WERI-Rb-1 (cell line): ENCODE results near the gene STH.
"Not testable (repeated sequence)": the region's sequence is repeated elsewhere in the genome, so short reads cannot be mapped to it uniquely, and the experiment has no call there.

Source experiments
- DNase-seq: peaks from one replicate; pipeline ENCODE4 v3.0.0-alpha.2; 2020
- H3K27ac ChIP-seq: fragments of 250-450 bp; sonication (Bioruptor Pico); 2 replicates; pipeline ENCODE4 v1.5.1; 2020; ENCODE audit warnings: mild to moderate bottlenecking, moderate library complexity
- H3K27me3 ChIP-seq: fragments of 250-450 bp; sonication (Bioruptor Pico); 2 replicates; pipeline ENCODE4 v1.5.1; 2021; ENCODE audit warnings: mild to moderate bottlenecking, low read depth, moderate library complexity; ENCODE audit not compliant: insufficient read depth, severe bottlenecking
- H3K36me3 ChIP-seq: fragments of 250-450 bp; sonication (Bioruptor Pico); 2 replicates; pipeline ENCODE4 v1.5.1; 2020; ENCODE audit warnings: mild to moderate bottlenecking, moderate library complexity
- H3K4me3 ChIP-seq: 2 replicates; pipeline ENCODE4 v1.5.1; 2011; ENCODE audit warnings: low read depth, mild to moderate bottlenecking, control low read depth, low read length
- H3K9me3 ChIP-seq: fragments of 250-450 bp; sonication (Bioruptor Pico); 2 replicates; pipeline ENCODE4 v1.5.1; 2021; ENCODE audit warnings: mild to moderate bottlenecking, moderate library complexity; ENCODE audit not compliant: severe bottlenecking
- TF ChIP-seq, protein P1 (sequence below): IDR thresholded peaks from 2 replicates; pipeline ENCODE4 v1.5.1; 2011; ENCODE audit warnings: low read depth, mild to moderate bottlenecking, control low read depth, inconsistent platforms, low read length

Gene STH

DNA sequence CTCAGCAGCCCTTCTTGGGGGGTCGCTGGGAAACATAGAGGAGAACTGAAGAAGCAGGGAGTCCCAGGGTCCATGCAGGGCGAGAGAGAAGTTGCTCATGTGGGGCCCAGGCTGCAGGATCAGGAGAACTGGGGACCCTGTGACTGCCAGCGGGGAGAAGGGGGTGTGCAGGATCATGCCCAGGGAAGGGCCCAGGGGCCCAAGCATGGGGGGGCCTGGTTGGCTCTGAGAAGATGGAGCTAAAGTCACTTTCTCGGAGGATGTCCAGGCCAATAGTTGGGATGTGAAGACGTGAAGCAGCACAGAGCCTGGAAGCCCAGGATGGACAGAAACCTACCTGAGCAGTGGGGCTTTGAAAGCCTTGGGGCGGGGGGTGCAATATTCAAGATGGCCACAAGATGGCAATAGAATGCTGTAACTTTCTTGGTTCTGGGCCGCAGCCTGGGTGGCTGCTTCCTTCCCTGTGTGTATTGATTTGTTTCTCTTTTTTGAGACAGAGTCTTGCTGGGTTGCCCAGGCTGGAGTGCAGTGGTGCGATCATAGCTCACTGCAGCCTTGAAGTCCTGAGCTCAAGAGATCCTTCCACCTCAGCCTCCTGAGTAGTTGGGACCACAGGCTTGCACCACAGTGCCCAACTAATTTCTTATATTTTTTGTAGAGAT, 3.4 kb downstream of the STH start:
- peak; percentile 72 for DNase-seq
- H3K4me3 ChIP-seq, result no peak overlapping the region
- TF ChIP-seq, protein P1, sequence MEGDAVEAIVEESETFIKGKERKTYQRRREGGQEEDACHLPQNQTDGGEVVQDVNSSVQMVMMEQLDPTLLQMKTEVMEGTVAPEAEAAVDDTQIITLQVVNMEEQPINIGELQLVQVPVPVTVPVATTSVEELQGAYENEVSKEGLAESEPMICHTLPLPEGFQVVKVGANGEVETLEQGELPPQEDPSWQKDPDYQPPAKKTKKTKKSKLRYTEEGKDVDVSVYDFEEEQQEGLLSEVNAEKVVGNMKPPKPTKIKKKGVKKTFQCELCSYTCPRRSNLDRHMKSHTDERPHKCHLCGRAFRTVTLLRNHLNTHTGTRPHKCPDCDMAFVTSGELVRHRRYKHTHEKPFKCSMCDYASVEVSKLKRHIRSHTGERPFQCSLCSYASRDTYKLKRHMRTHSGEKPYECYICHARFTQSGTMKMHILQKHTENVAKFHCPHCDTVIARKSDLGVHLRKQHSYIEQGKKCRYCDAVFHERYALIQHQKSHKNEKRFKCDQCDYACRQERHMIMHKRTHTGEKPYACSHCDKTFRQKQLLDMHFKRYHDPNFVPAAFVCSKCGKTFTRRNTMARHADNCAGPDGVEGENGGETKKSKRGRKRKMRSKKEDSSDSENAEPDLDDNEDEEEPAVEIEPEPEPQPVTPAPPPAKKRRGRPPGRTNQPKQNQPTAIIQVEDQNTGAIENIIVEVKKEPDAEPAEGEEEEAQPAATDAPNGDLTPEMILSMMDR, result peak; percentile 89

DNA sequence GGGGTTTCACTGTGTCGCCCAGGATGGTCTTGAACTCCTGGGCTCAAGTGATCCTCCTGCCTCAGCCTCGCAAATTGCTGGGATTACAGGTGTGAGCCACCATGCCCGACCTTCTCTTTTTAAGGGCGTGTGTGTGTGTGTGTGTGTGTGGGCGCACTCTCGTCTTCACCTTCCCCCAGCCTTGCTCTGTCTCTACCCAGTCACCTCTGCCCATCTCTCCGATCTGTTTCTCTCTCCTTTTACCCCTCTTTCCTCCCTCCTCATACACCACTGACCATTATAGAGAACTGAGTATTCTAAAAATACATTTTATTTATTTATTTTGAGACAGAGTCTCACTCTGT, 3.9 kb downstream of the STH start:
- Histone ChIP-seq H3K27me3 (no peaks in the 10 kb centered on the region), H3K4me3 (no peak overlapping the region), H3K9me3 (no peaks in the 10 kb centered on the region), H3K36me3 (no peaks in the 10 kb centered on the region), H3K27ac (no peak overlapping the region)
- no peak for DNase-seq
- TF ChIP-seq, protein P1, result no peak

More for the DNA sequence above, 3.4 kb downstream of the STH start:
- Histone ChIP-seq H3K27ac (no peak overlapping the region), H3K9me3 (no peaks in the 10 kb centered on the region), H3K36me3 (no peaks in the 10 kb centered on the region), H3K27me3 (no peaks in the 10 kb centered on the region)

DNA sequence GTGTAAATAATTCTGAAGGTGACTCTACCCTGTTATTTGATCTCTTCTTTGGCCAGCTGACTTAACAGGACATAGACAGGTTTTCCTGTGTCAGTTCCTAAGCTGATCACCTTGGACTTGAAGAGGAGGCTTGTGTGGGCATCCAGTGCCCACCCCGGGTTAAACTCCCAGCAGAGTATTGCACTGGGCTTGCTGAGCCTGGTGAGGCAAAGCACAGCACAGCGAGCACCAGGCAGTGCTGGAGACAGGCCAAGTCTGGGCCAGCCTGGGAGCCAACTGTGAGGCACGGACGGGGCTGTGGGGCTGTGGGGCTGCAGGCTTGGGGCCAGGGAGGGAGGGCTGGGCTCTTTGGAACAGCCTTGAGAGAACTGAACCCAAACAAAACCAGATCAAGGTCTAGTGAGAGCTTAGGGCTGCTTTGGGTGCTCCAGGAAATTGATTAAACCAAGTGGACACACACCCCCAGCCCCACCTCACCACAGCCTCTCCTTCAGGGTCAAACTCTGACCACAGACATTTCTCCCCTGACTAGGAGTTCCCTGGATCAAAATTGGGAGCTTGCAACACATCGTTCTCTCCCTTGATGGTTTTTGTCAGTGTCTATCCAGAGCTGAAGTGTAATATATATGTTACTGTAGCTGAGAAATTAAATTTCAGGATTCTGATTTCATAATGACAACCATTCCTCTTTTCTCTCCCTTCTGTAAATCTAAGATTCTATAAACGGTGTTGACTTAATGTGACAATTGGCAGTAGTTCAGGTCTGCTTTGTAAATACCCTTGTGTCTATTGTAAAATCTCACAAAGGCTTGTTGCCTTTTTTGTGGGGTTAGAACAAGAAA, 5.1 kb downstream of the STH start:
- Histone ChIP-seq H3K9me3 (no peaks in the 10 kb centered on the region), H3K27ac (no peak overlapping the region; the same call in 1 of the 2 replicates), H3K36me3 (no peaks in the 10 kb centered on the region), H3K4me3 (no peak overlapping the region), H3K27me3 (no peaks in the 10 kb centered on the region)
- TF ChIP-seq, protein P1, result no peak
- DNase-seq, result no peak

DNA sequence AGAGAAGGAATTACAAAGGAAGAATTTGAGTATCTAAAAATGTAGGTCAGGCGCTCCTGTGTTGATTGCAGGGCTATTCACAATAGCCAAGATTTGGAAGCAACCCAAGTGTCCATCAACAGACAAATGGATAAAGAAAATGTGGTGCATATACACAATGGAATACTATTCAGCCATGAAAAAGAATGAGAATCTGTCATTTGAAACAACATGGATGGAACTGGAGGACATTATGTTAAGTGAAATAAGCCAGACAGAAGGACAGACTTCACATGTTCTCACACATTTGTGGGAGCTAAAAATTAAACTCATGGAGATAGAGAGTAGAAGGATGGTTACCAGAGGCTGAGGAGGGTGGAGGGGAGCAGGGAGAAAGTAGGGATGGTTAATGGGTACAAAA, 7.0 kb downstream of the STH start:
- H3K4me3 ChIP-seq, H3K27me3 ChIP-seq, H3K9me3 ChIP-seq, H3K27ac ChIP-seq, DNase-seq, H3K36me3 ChIP-seq: not testable (repeated sequence)

DNA sequence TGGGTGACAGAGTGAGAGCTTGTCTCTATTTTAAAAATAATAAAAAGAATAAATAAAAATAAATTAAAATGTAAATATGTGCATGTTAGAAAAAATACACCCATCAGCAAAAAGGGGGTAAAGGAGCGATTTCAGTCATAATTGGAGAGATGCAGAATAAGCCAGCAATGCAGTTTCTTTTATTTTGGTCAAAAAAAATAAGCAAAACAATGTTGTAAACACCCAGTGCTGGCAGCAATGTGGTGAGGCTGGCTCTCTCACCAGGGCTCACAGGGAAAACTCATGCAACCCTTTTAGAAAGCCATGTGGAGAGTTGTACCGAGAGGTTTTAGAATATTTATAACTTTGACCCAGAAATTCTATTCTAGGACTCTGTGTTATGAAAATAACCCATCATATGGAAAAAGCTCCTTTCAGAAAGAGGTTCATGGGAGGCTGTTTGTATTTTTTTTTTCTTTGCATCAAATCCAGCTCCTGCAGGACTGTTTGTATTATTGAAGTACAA, 8.5 kb downstream of the STH start:
- Histone ChIP-seq H3K27me3 (no peaks in the 10 kb centered on the region), H3K36me3 (no peaks in the 10 kb centered on the region), H3K9me3 (no peaks in the 10 kb centered on the region), H3K4me3 (no peak overlapping the region), H3K27ac (no peak overlapping the region)
- TF ChIP-seq, protein P1, result no peak
- DNase-seq, result no peak

DNA sequence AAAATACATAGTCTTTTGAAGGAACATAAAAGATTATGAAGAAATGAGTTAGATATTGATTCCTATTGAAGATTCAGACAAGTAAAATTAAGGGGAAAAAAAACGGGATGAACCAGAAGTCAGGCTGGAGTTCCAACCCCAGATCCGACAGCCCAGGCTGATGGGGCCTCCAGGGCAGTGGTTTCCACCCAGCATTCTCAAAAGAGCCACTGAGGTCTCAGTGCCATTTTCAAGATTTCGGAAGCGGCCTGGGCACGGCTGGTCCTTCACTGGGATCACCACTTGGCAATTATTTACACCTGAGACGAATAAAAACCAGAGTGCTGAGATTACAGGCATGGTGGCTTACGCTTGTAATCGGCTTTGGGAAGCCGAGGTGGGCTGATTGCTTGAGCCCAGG, 9.5 kb downstream of the STH start:
- no peaks in the 10 kb centered on the region for H3K36me3 ChIP-seq
- H3K9me3 ChIP-seq, result no peaks in the 10 kb centered on the region
- no peak overlapping the region for H3K4me3 ChIP-seq
- H3K27ac ChIP-seq, result no peak overlapping the region
- TF ChIP-seq, protein P1, result no peak
- DNase-seq, result peak; percentile 40
- H3K27me3 ChIP-seq, result no peaks in the 10 kb centered on the region
